ENCODE measurements around the gene FBXL13. TPM values are rescaled to one million over a fixed set of nuclear protein-coding genes. Genes with fewer than 3 reads are reported as not detected.

FBXL13 gene
- total and polyA plus RNA-seq, 2 donors from 2014 or later, result 1.5 to 4.8 TPM

Other genes with a start within 250 kb of the FBXL13 start
- 4.0 TPM for gene LRRC17, start 161.8 kb downstream of the FBXL13 start, total RNA-seq
- 2.1 TPM for gene LRRC17, start 161.8 kb downstream of the FBXL13 start, polyA plus RNA-seq (ENCODE audit: insufficient read depth, low read depth, low replicate concordance)
- gene ARMC10, start 344 bp upstream of the FBXL13 start, total RNA-seq, result 40.7 TPM
- gene ARMC10, start 344 bp upstream of the FBXL13 start, polyA plus RNA-seq (ENCODE audit: insufficient read depth, low read depth, low replicate concordance), result 31.5 TPM
- gene NAPEPLD, start 74.3 kb upstream of the FBXL13 start, total RNA-seq, result 26.0 TPM
- gene NAPEPLD, start 74.3 kb upstream of the FBXL13 start, polyA plus RNA-seq (ENCODE audit: insufficient read depth, low read depth, low replicate concordance), result 16.1 TPM
- 65.8 TPM for gene PMPCB, start 222.6 kb upstream of the FBXL13 start, total RNA-seq
- 85.3 TPM for gene PMPCB, start 222.6 kb upstream of the FBXL13 start, polyA plus RNA-seq (ENCODE audit: insufficient read depth, low read depth, low replicate concordance)

All from kidney (tissue), 2 donors.